Midbrain (tissue), 1 donor: Measurements from ENCODE around the gene ZNF407.

ENCODE experiments used
- DNase-seq: peaks from one replicate; lab custom pipeline; 2025; lab: John Stamatoyannopoulos, UW

The ZNF407 gene

GRCh38 chr18:74789078-74789477 is 191.4 kb downstream of the ZNF407 start:
- DNase-seq = no peak

- DNase-seq = no peak
Measured at GRCh38 chr18:74790451-74790850, 192.8 kb downstream of the ZNF407 start.

GRCh38 chr18:74791501-74792194 is 194.0 kb downstream of the ZNF407 start:
- DNase-seq = no peak

GRCh38 chr18:74793746-74794145 is 196.1 kb downstream of the ZNF407 start:
- no peak for DNase-seq

- DNase-seq = no peak
Measured at GRCh38 chr18:74795751-74796150, 198.1 kb downstream of the ZNF407 start.

- no peak for DNase-seq
Measured at GRCh38 chr18:74796211-74796610, 198.5 kb downstream of the ZNF407 start.

GRCh38 chr18:74796841-74797576 is 199.3 kb downstream of the ZNF407 start:
- DNase-seq = peak; percentile 33

GRCh38 chr18:74797577-74798151 is 200.0 kb downstream of the ZNF407 start:
- DNase-seq = no peak

- no peak for DNase-seq
Measured at GRCh38 chr18:74799542-74799941, 201.9 kb downstream of the ZNF407 start.

GRCh38 chr18:74800098-74800497 is 202.4 kb downstream of the ZNF407 start:
- no peak for DNase-seq

GRCh38 chr18:74803117-74803516 is 205.4 kb downstream of the ZNF407 start:
- DNase-seq = no peak

GRCh38 chr18:74803769-74804168 is 206.1 kb downstream of the ZNF407 start:
- no peak for DNase-seq

- no peak for DNase-seq
Measured at GRCh38 chr18:74804677-74805076, 207.0 kb downstream of the ZNF407 start.

GRCh38 chr18:74806073-74806472 is 208.4 kb downstream of the ZNF407 start:
- DNase-seq = no peak

- DNase-seq = no peak
Measured at GRCh38 chr18:74806700-74807416, 209.2 kb downstream of the ZNF407 start.

- no peak for DNase-seq
Measured at GRCh38 chr18:74817576-74817975, 219.9 kb downstream of the ZNF407 start.

GRCh38 chr18:74818516-74819175 is 221.0 kb downstream of the ZNF407 start:
- DNase-seq = no peak

- peak; percentile 23 for DNase-seq
Measured at GRCh38 chr18:74819433-74820059, 221.9 kb downstream of the ZNF407 start.

- DNase-seq = no peak
Measured at GRCh38 chr18:74820160-74820780, 222.6 kb downstream of the ZNF407 start.

GRCh38 chr18:74825460-74825859 is 227.8 kb downstream of the ZNF407 start:
- no peak for DNase-seq

GRCh38 chr18:74826572-74826971 is 228.9 kb downstream of the ZNF407 start:
- DNase-seq = no peak
